ENCODE data around the gene PPCDC.

DNA sequence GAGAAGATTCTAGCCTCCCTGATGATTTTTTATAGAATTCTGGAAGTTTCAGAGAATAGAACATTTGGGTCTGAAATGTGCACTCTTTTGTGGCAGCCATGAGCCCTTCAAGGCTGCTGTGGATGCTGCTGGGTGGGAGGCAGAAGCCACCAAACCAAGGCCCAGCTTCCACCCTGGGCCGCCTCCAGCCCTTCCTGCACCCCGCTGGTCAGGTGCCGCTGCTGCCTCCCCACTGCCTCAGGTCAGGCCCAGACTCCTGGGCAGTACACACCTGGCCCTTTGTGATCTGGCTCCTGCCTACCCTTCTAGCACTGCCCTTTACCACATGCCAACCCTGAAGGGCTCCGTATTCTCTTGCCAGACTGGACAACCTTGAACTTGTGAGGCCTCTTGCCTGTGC, 28.3 kb downstream of the PPCDC start:
- TF ChIP-seq CTCF (IDR thresholded peaks at IDR 0.05): no peak
- TF ChIP-seq POLR2A (IDR thresholded peaks at IDR 0.05): no peak
